SU-DHL-6 (cell line): ENCODE data around the gene SLC5A2.
"Not testable (repeated sequence)": the region's sequence is repeated elsewhere in the genome, so short reads cannot be mapped to it uniquely, and the experiment has no call there.

Experiments
- H2AFZ ChIP-seq: fragments of 200-600 bp; sonication (generic); 2 replicates; pipeline ENCODE4 v1.6.1; 2014; ENCODE audit warnings: low read depth, mild to moderate bottlenecking, moderate library complexity, mixed read lengths, antibody characterized with exemption, low read length; ENCODE audit not compliant: severe bottlenecking
- H3F3A ChIP-seq: fragments of 200-600 bp; shearing (Covaris generic); 2 replicates; pipeline ENCODE4 v1.6.0; 2016; ENCODE audit warnings: antibody characterized with exemption, mild to moderate bottlenecking; ENCODE audit not compliant: insufficient read depth
- H3K27ac ChIP-seq: fragments of 200-600 bp; sonication (generic); 2 replicates; pipeline ENCODE4 v1.5.1; 2016; ENCODE audit warnings: low read depth, mild to moderate bottlenecking, low read length, moderate library complexity, mixed read lengths
- H3K27me3 ChIP-seq: fragments of 200-600 bp; sonication (generic), shearing (Covaris generic); 2 replicates; pipeline ENCODE4 v1.6.0; 2014; ENCODE audit warnings: mild to moderate bottlenecking, low read length
- H3K36me3 ChIP-seq: fragments of 200-600 bp; sonication (generic); 2 replicates; pipeline ENCODE4 v1.6.1; 2014; ENCODE audit warnings: mild to moderate bottlenecking, low read length, mixed read lengths
- H3K4me2 ChIP-seq: fragments of 300-600, 200-600 bp; shearing (Covaris generic), sonication (generic); 2 replicates; pipeline ENCODE4 v1.6.0; 2014; ENCODE audit warnings: low read length, low read depth, mild to moderate bottlenecking; ENCODE audit not compliant: poor library complexity, severe bottlenecking
- H3K4me3 ChIP-seq: fragments of 200-600 bp; sonication (generic); 2 replicates; pipeline ENCODE4 v1.5.1; 2014; ENCODE audit warnings: antibody characterized with exemption, low read length, mild to moderate bottlenecking, mixed read lengths; ENCODE audit not compliant: insufficient read depth, poor library complexity, severe bottlenecking
- H3K79me2 ChIP-seq: fragments of 200-600 bp; sonication (generic); 2 replicates; pipeline ENCODE4 v1.6.1; 2014; ENCODE audit warnings: mild to moderate bottlenecking, low read length, moderate library complexity; ENCODE audit not compliant: insufficient read depth
- H3K9ac ChIP-seq: fragments of 200-600 bp; sonication (generic); 2 replicates; pipeline ENCODE4 v1.7.0; 2014; ENCODE audit warnings: mild to moderate bottlenecking, low read length
- H3K9me2 ChIP-seq: fragments of 200-600 bp; sonication (generic); replicated peaks from 2 replicates; pipeline ENCODE4 v1.6.1; 2014; ENCODE audit warnings: low read length; ENCODE audit not compliant: insufficient read depth
- H3K9me3 ChIP-seq: fragments of 200-600 bp; sonication (generic); 2 replicates; pipeline ENCODE4 v1.6.1; 2014; ENCODE audit warnings: low read length, mixed read lengths; ENCODE audit not compliant: insufficient read depth
- H4K20me1 ChIP-seq: fragments of 200-600 bp; sonication (generic); 2 replicates; pipeline ENCODE4 v1.6.1; 2014; ENCODE audit warnings: low read depth, mild to moderate bottlenecking, antibody characterized with exemption, low read length, moderate library complexity, mixed read lengths
- CTCF ChIP-seq: fragments of 200-600 bp; sonication (generic); IDR thresholded peaks from one replicate; pipeline ENCODE4 v1.5.1; 2017; ENCODE audit warnings: antibody characterized with exemption, mild to moderate bottlenecking, low read length, moderate library complexity; ENCODE audit not compliant: insufficient read depth, poor library complexity, severe bottlenecking
- EZH2phosphoT487 ChIP-seq: fragments of 200-600 bp; sonication (generic), shearing (Covaris generic); conservative IDR thresholded peaks from 2 replicates; pipeline ENCODE4 v1.6.1; 2018; ENCODE audit warnings: mild to moderate bottlenecking, antibody characterized with exemption, low read length, moderate library complexity, mixed read lengths

The SLC5A2 gene

GRCh38 chr16:31441956-31442355 is 41.0 kb upstream of the SLC5A2 start:
- Histone ChIP-seq H3K9me3 (no peaks in the 10 kb centered on the region), H2AFZ (no peak overlapping the region), H3K9ac (no peak overlapping the region), H3F3A (peaks cover 3% of the 10 kb centered on the region; the same call in 1 of the 2 replicates), H3K9me2 (no peaks in the 10 kb centered on the region), H3K79me2 (no peaks in the 10 kb centered on the region), H3K4me3 (no peak overlapping the region), H3K27ac (no peak overlapping the region), H4K20me1 (no peaks in the 10 kb centered on the region), H3K36me3 (no peaks in the 10 kb centered on the region), H3K27me3 (no peaks in the 10 kb centered on the region), H3K4me2 (no peak overlapping the region)
- no peak for TF ChIP-seq CTCF

GRCh38 chr16:31445931-31446330 is 37.0 kb upstream of the SLC5A2 start:
- H4K20me1 ChIP-seq, H3K9me3 ChIP-seq, H2AFZ ChIP-seq, H3F3A ChIP-seq, H3K4me2 ChIP-seq, H3K9ac ChIP-seq, H3K36me3 ChIP-seq, H3K27ac ChIP-seq, H3K9me2 ChIP-seq, H3K27me3 ChIP-seq, H3K79me2 ChIP-seq, H3K4me3 ChIP-seq: not testable (repeated sequence)

GRCh38 chr16:31451201-31451600 is 31.7 kb upstream of the SLC5A2 start:
- TF ChIP-seq CTCF (no peak), EZH2phosphoT487 (no peak)
- Histone ChIP-seq H3F3A (no peaks in the 10 kb centered on the region), H3K79me2 (peaks cover 13% of the 10 kb centered on the region), H3K4me2 (no peak overlapping the region), H3K27me3 (no peaks in the 10 kb centered on the region), H4K20me1 (peaks cover 7% of the 10 kb centered on the region; the same call in 1 of the 2 replicates), H3K27ac (no peak overlapping the region), H3K9me3 (no peaks in the 10 kb centered on the region), H3K36me3 (no peaks in the 10 kb centered on the region), H2AFZ (no peak overlapping the region), H3K4me3 (no peak overlapping the region), H3K9me2 (no peaks in the 10 kb centered on the region), H3K9ac (no peak overlapping the region)

GRCh38 chr16:31451681-31452351 is 31.1 kb upstream of the SLC5A2 start:
- Histone ChIP-seq H3K27ac (no peak overlapping the region), H3F3A (no peaks in the 10 kb centered on the region), H3K4me2 (no peak overlapping the region), H3K9me2 (no peaks in the 10 kb centered on the region), H3K9me3 (no peaks in the 10 kb centered on the region), H3K36me3 (no peaks in the 10 kb centered on the region), H3K9ac (no peak overlapping the region), H3K27me3 (no peaks in the 10 kb centered on the region), H2AFZ (no peak overlapping the region), H3K4me3 (no peak overlapping the region), H4K20me1 (peaks cover 7% of the 10 kb centered on the region; the same call in 1 of the 2 replicates), H3K79me2 (peaks cover 17% of the 10 kb centered on the region)
- TF ChIP-seq EZH2phosphoT487 (no peak), CTCF (peak; percentile 23)
